Uterus (tissue), 2 donors: ENCODE results near the gene SELENOI.

Source experiments
- CTCF ChIP-seq, 4 experiments: fragments of 200-600 bp in 2 of 4; fragments of 450-650 bp in 2 of 4; sonication (generic) in 2 of 4; IDR thresholded peaks; one replicate each; pipeline ENCODE4 v1.5.1; 2016 to 2019; ENCODE audit warnings: antibody characterized with exemption in 4 of 4, mild to moderate bottlenecking in 2 of 4, moderate library complexity in 1 of 4
- POLR2A ChIP-seq, 2 donors: fragments of 450-650 bp; IDR thresholded peaks; one replicate each; pipeline ENCODE4 v1.6.1; 2016; ENCODE audit warnings: antibody characterized with exemption in 2 of 2, mild to moderate bottlenecking in 1 of 2, moderate library complexity in 1 of 2

- no peak for TF ChIP-seq CTCF (IDR thresholded peaks at IDR 0.05)
- no peak for TF ChIP-seq POLR2A (IDR thresholded peaks at IDR 0.05)
These were observed 49.5 kb downstream of the SELENOI start for GRCh38 chr2:26395394-26395793.
